K562 (cell line): Measurements from ENCODE around the gene PCBP2. TPM values are rescaled to one million over a fixed set of nuclear protein-coding genes. Genes with fewer than 3 reads are reported as not detected.

Experiments used
- MNT ChIP-seq, 2 experiments: fragments of 450-650 bp; conservative IDR thresholded peaks; 2 replicates each; pipeline ENCODE4 v1.6.1; 2017; ENCODE audit warnings: mild to moderate bottlenecking in 2 of 2, moderate library complexity in 2 of 2
- NFIX ChIP-seq: fragments of 250-450 bp; sonication (Bioruptor Pico); IDR thresholded peaks from 2 replicates; pipeline ENCODE4 v1.4.0; 2020; ENCODE audit warnings: low read depth, mild to moderate bottlenecking, moderate library complexity
- NR0B1 ChIP-seq: fragments of 450-650 bp; IDR thresholded peaks from one replicate; pipeline ENCODE4 v1.6.1; 2018; ENCODE audit warnings: mild to moderate bottlenecking, moderate library complexity; ENCODE audit not compliant: partially characterized antibody
- PBX2 ChIP-seq, 2 experiments: IDR thresholded peaks in 1 of 2; conservative IDR thresholded peaks in 1 of 2; 2 replicates each; pipeline ENCODE4 v1.6.1; 2016; ENCODE audit warnings: low read depth in 2 of 2, mild to moderate bottlenecking in 1 of 2, missing compliant biosample characterization in 1 of 2, missing genetic modification characterization in 1 of 2, moderate library complexity in 1 of 2
- PRDM10 ChIP-seq: fragments of 450-650 bp; IDR thresholded peaks from 2 replicates; pipeline ENCODE4 v1.6.1; 2018; ENCODE audit not compliant: partially characterized antibody
- SAFB ChIP-seq: fragments of 200-400 bp; formaldehyde crosslinking; IDR thresholded peaks from 2 replicates; pipeline ENCODE4 v1.6.1; 2017; ENCODE audit warnings: low read depth, low read length, borderline replicate concordance
- TBL1XR1 ChIP-seq, 2 experiments: IDR thresholded peaks; 2 replicates each; pipeline ENCODE4 v1.6.1; 2012; ENCODE audit warnings: improper control_type of control experiment in 2 of 2, low read length in 2 of 2, mild to moderate bottlenecking in 1 of 2
- TCF15 ChIP-seq: fragments of 250-450 bp; sonication (Bioruptor Pico); IDR thresholded peaks from 2 replicates; pipeline ENCODE4 v1.8.0; 2022; ENCODE audit warnings: moderate library complexity, mild to moderate bottlenecking, inconsistent platforms
- THAP12 ChIP-seq: fragments of 250-450 bp; sonication (Bioruptor Pico); IDR thresholded peaks from 2 replicates; pipeline ENCODE4 v1.9.0; 2021; ENCODE audit warnings: mild to moderate bottlenecking, inconsistent platforms
- ZKSCAN3 ChIP-seq: fragments of 250-450 bp; sonication (Bioruptor Pico); IDR thresholded peaks from 2 replicates; pipeline ENCODE4 v1.4.0; 2020
- ZNF324 ChIP-seq: fragments of 250-450 bp; sonication (Bioruptor Pico); IDR thresholded peaks from 2 replicates; pipeline ENCODE4 v1.4.0; 2020; ENCODE audit warnings: mild to moderate bottlenecking
- ZNF644 ChIP-seq: fragments of 200-800 bp; sonication (Bioruptor generic); IDR thresholded peaks from 2 replicates; pipeline ENCODE4 v1.6.1; 2016; ENCODE audit warnings: low read depth, missing genetic modification characterization, missing compliant biosample characterization
- ZNF699 ChIP-seq: fragments of 250-450 bp; sonication (Bioruptor Pico); IDR thresholded peaks from 2 replicates; pipeline ENCODE4 v1.8.0; 2021; ENCODE audit warnings: mild to moderate bottlenecking, moderate library complexity; ENCODE audit not compliant: insufficient replicate concordance
- polyA plus RNA-seq, 8 experiments: library from polyadenylated mRNA; depleted of rRNA in 4 of 8; stranded (reverse) in 5 of 8; unstranded in 3 of 8; fragments of >200 nt; fragmentation: Nextera tagmentation in 2 of 8; fragmentation: Illumina TruSeq in 1 of 8; extraction: Ambion mirVana in 2 of 8; extraction: Trizol in 1 of 8; gene quantifications; 2 replicates each; pipeline versions ENCODE4 v1.2.1 to v1.2.3, GENCODE V29; 2011 to 2014; ENCODE audit warnings: inconsistent platforms in 1 of 8, missing spikeins in 1 of 8
- total RNA-seq, 7 experiments: library from RNA; depleted of rRNA in 6 of 7; stranded (reverse); fragments of >200 nt in 6 of 7; fragmentation: Illumina TruSeq in 2 of 7; extraction: Trizol in 2 of 7; gene quantifications; 2 replicates each; pipeline versions ENCODE4 v1.2.1 to v1.2.3, GENCODE V29; 2011 to 2021; ENCODE audit warnings: low replicate concordance in 1 of 7

The PCBP2 gene
- total and polyA plus RNA-seq, 9 of the 15 experiments (the other 6 are each of a cell fraction or from before 2014, with no cell fraction given) = 137 to 831 (median 328) TPM

- 0 out of 2 replicates have a peak, but pooled peaks have one; percentile 14 for TF ChIP-seq SAFB
- peak; percentile 100 for TF ChIP-seq THAP12 (CRISPR knock-in tag)
- TF ChIP-seq ZNF644 (tag) = no peak
- TF ChIP-seq NFIX (CRISPR knock-in tag) = no peak
- TF ChIP-seq PBX2 (CRISPR knock-in tag; IDR thresholded peaks at IDR 0.05; ENCODE audit: low read depth) = no peak
- TF ChIP-seq PBX2 (tag; conservative IDR thresholded peaks at IDR 0.05; ENCODE audit: low read depth) = no peak
- peak; percentile 81 to 83; a peak in 3 of 4 replicates for TF ChIP-seq TBL1XR1 (IDR thresholded peaks at IDR 0.05; ENCODE audit: low read length in 2 of 2)
- TF ChIP-seq ZNF324 (CRISPR knock-in tag) = no peak
- no peak for TF ChIP-seq ZNF699 (CRISPR knock-in tag)
- peak; percentile 62 to 77; a peak in 3 of 4 replicates for TF ChIP-seq MNT (conservative IDR thresholded peaks at IDR 0.05)
- TF ChIP-seq PRDM10 = peak; percentile 72
- no peak for TF ChIP-seq ZKSCAN3 (CRISPR knock-in tag)
- no peak for TF ChIP-seq NR0B1
- no peak for TF ChIP-seq TCF15 (CRISPR knock-in tag)
These were observed at the start of gene PCBP2 (continued) for GRCh38 chr12:53451661-53452158.
